NCI-H187 treated with DMSO at 0.1 percent for 48 hours (cell line): ENCODE results near the gene OPRM1.
A peak's percentile ranks its signal among the peaks of the same experiment; 100 is the strongest.
"Not testable (repeated sequence)": the region's sequence is repeated elsewhere in the genome, so short reads cannot be mapped to it uniquely, and the experiment has no call there.

ENCODE experiments used
- DNase-seq: peaks from one replicate; lab custom pipeline; 2025; lab: John Stamatoyannopoulos, UW

Gene OPRM1

DNA sequence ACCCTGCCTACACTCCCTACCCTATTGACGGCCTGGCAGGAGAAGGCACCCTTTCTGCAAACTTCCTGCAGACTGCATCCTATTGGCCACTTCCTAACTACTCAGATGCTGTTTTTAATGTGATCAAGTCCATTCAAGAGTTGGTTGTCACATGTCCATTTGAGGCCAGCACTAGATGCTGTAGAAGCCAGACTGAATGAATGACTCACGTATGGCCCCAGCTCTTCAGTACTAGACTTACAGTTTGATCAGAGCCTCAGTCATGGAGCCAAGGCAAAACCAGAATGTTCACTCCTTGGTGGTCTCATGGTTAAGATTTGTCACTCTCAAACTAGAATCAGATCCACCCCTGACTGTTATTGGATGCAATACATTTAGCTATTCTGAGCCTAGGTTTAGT, 101.7 kb downstream of the OPRM1 start:
- DNase-seq, result no peak

DNA sequence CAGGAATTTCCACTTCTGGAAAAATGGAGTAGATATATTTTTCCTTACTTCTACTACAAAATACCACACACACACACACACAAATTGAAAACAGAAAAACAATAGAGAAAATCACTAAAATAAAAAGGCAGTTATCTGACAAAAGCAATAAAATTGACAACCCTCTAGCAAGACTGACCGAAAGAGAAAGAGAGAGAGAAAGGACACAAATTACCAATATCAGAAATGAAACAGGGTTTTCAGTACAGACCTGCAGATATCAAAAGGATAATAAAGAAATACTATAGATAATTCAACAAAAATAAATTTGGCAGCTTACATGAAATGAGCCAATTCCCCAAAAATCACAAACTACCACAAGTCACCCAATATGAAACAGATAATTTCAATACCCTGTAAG, 104.7 kb downstream of the OPRM1 start:
- no peak for DNase-seq

DNA sequence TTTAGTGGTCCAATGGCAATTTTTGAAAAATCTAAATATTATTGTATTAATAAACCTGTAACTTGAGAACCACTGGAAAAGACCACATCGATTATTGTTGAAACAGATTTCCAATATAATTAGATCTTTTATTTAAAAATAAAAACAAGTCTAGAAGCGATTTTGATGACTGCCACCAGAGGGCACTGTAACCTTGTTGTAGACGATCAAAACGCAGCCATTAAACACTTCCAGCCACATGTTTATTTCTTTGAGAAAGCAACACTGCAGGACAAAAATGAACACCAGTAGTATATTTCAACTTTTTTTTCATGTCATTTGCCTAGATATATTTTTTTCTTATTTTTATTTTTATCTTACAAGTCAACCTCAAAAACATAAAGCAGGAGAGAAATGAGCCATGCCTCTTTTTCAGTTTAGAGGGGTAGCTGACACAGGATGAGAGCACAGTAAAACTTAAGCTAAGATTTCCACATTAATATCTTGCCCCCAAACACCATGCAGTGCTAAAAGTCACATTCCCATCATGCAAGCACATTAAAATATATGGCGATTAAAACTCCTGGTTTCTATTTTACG, 115.4 kb downstream of the OPRM1 start:
- DNase-seq, result peak; percentile 29

DNA sequence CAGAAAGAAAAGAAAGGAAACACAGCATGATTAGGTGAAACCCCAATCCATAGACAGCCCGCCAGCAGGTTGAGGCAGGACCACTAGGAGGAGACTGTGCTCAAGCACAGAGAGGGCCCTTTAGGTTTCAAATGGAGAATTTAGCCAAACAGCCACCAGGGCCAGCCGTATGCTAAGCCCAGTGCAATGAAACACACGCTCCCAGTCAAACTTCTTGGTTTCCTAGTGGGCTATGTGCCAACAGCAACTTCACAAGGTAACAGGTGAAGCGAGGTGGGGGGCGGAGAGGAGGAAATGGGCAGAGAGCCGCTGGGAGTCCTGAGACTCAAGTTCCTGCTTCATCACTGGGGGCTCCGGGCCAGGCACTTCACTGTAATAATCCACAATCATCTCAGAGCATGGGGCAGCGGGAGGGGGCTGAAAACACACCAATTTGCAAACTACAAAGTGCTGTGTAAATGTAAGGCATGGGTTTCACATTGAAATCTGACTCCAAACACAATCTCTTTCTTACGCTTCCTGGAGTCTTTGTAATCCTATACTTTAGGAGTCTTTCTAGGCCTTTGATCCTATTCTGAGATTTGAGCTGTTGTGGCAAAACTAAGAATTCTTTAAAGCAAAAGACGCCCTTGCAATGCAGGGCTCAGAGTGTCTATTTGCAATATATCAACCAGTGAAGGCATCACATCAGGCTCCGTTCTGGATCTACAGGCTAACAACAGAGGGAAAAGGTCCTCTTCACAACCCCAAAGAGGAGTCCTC, 117.3 kb downstream of the OPRM1 start:
- DNase-seq, result peak; percentile 16

DNA sequence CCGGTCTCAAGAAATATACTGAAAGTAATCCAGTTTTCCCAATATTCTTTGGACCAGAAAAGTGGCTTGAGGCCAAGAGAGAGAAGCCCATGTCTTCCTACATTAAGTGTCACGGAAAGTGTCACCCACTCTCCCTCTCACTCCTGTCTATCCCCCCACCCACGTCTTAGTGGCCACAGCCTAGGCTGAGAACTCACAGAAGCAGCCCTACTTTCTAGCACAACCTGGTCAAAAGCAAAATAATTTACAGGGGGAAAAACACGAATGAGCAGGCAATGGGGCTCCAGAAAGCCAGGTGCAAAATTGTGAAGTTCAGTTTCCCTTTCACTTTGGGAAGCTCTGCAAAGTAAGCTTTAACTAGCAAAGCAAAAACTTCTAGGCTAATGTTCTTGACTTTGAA, 118.0 kb downstream of the OPRM1 start:
- no peak for DNase-seq

DNA sequence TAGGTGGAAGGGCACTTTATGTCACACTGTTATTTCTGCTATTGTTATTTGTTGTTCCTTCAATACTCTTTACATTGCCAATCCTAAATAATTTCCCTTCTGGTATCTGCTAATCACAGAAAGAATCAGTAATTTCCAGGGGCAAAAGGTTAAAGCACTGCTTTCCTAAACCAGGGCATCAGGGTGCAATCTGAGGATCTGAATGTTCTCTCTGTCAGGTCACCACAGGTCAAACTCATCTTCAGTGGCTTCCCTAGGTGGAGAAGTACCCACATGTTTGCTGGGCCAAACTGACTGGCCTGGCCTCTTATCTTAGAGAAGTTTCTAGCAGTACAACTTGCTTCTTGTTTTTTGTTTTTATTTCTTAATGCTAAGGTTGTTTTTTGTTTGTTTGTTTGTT, 118.7 kb downstream of the OPRM1 start:
- DNase-seq, result no peak

DNA sequence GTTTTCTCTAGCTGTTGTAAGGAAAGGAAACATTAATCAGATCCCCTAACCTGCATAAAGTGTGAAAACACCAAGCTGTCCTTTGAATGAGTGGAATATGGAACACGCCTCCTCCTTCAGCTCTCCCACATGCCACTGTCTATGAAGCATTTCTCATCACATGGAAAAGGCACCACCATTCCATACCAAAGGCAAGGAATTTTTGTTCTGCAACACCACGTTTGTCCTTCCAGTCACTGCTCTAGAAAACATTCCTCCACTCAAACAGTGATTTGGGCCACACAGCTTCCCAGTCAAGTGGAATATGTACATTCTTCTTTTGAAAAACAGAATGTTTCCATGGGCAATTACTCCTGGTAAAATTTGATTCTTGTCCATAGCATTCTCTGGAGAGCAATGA, 120.1 kb downstream of the OPRM1 start:
- no peak for DNase-seq

DNA sequence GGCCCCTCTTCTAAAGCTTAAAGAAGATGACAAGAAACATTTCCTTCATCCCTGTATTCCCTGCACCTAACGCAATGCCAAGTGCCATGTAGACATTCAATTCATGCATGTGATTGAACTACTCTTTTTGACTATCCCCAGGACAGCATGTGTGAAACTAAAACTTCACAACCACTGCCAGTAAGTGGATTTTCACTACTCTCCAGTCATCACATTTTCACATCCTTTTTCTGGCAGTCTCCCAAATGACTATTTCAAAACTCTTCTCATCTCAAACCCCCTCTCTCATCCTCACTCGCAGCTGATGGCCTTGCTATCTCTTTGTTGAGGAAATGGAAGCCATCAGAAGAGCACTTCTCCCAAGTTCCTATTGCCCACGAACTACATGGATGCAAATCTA, 122.6 kb downstream of the OPRM1 start:
- no peak for DNase-seq

DNA sequence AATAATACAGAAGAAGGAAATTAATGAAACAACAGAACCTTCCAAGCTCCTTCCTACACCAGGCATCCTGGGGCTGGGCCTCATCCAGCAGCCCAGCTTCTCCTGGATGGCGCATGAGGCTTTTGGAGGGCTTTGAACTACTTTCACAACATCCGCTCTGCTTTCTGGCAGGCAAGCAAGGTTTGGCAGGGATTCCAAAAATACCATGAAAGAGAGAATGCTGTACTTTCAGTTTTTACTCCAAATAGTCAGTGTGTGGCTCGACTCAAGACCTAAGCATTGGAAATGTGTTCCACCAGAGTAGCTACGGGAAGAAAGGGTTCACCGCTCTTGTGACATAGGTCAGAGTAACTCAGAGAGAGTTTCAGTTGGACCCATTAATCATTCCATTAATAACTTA, 125.4 kb downstream of the OPRM1 start:
- DNase-seq, result no peak

DNA sequence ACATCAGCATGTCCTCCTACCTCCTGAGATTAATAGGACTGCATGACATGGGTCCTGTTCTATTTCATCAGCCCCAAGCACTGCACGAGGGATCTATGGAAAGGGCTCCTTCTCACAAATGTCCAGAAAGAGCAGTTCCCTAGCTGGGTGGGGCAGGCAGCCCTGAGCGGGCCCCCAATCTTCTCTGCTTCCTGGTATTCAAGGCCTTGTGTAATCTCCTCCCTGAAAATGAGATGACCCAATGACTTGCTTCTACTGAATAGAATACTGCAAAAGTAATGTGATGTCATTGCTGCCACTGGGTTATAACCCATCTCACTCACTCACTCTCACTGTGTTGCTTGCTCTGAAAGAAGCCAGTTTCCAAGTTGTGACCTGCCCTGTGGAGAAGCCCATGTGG, 126.4 kb downstream of the OPRM1 start:
- no peak for DNase-seq

DNA sequence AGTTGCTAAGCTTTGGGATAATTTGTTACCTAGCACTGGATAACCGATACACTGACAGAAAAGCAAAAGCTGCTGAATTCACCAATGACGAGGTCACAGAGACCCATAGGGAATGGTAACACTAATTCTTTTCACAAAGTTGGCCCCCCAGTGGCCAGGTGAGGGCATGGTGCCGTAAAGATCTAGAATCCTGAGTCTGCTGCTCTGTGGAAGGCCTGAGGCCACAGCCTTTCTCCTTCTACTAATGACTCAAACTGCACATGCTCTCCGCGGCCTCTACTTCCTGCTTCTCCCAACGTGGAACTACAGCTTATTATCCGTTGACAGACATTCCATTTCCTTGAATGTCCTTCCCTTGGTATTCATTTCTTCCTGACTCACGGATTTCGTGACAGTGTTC, 127.1 kb downstream of the OPRM1 start:
- DNase-seq, result no peak

DNA sequence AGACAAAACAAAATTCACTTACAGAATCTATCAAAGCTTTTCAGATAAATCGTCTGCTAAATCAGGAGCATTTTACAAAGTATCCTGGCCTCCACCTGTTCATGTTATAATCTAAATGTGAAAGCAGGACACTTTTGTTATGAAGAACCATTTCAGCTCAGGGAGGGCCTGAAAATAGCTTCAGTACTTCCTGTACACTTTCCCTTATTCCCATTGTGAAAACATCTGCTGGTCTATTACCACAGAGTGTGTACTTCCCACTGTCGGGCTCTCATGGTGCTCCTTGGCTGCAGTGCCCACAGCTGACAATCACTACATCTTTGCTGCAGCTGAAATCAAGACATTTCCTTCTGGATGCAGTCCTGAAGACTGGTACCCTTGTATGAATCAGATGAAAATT, 128.1 kb downstream of the OPRM1 start:
- DNase-seq, result no peak

DNA sequence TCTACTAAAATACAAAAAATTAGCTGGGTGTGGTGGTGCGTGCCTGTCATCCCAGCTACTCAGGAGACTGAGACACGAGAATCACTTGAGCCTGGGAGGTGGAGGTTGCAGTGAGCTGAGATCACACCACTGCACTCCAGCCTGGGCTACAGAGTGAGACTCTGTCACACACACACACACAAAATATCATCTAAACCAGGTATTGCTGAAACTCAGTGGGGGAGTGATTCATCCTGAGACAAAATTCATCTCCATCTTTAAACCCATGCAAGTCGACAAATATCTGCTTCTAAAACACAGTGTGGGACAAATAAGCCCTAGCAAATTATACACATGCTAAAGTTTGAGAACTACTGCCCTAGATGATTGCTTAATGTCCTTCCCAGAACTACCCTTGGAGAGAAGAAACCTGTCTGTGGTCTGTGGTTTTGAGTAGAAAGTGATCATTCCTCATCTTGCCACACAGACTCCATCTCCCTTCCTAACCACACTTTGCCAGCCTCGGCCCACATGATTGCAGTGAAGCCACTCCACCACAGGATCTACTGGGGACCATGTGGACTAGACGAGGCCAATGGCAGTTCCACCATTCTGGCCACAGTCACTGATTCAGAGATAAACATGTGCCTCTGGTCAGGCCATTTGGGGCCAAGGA, 130.3 kb downstream of the OPRM1 start:
- no peak for DNase-seq

DNA sequence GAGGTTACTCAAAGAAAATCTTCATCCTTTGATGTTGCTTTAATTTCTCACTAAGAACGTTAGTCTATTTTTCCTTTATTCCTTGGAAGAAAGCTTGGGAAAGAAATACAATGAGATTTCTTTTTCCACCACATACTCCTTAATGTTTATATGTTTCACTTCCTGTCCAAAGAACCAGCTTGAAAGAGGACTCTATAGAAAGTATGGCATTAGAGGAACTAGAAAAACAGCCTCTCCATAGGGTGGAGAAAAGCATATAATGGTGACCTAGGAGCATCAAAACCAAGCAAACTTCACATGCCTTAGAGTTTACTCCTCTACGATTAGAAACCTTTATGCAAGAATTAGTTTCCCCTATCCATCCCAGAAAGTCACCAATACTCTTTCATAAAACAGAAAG, 131.1 kb downstream of the OPRM1 start:
- no peak for DNase-seq

DNA sequence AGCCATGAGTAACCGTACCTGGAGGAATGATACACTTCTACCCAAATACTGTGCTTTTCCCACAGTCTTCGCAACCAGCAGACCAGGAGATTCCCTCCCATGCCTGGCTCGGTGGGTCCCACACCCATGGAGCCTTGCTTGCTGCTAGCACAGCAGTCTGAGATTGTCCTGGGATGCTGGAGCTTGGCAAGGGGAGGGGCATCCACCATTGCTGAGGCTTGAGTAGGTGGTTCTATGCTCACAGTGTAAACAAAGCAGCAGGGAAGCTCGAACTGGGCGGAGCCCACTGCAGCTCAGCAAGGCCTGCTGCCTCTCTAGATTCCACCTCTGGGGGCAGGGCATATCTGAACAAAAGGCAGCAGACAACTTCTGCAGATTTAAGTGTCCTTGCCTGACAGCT, 133.4 kb downstream of the OPRM1 start:
- DNase-seq, result not testable (repeated sequence)

DNA sequence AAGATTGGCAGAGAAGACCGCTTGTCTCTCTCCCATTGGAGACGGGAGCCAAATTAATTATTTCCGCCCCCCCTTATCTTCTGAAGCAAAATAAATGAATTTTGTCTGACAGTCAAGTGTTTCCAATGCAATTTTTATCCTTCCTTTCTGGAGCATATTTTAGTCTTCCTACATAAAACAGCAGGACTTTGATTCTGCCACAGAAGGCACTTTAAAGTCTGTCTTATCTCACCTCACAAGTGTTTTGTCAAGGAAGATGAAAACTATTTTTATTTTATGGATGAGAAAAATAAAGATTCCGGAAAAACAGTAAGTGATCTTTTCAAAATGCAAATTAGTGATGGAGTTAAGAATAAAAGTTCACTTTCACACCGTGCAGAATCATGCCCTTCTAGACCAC, 140.4 kb downstream of the OPRM1 start:
- no peak for DNase-seq

DNA sequence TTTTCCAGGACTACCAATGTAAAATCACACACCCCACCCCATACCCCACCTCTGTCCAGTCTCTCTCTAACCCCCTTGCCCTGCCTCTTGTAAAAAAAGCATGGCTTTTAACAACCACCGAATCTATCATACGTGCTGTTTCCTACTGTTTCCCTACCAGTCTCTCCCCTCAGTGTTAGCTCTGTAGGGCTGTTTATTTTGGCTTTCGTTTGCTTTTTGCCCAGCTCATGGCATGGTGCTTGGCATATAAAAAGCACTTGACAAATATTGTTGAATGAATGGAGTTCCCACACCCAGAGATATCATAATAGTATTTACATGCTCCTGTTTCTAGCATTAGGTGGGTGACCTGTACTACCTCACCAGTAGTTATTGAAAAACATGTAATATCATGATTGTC, 148.2 kb downstream of the OPRM1 start:
- no peak for DNase-seq

DNA sequence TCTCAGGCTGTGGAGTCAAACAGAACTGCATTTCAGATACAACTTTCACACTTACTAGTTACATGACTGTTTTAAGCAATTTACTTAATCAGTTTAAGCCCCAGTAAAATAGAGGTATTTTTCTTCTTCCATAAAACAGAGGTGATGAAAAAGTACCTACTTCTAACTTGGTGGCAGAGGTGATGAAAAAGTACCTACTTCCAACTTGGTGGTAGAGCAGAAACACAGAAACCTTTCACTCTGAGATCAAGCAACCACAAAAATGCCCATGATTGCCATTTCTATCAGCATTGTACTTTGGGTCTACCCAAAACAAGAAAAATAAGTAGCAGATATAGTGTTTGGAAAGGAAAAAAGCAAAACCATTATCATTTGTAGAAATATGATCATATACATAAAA, 148.7 kb downstream of the OPRM1 start:
- no peak for DNase-seq

DNA sequence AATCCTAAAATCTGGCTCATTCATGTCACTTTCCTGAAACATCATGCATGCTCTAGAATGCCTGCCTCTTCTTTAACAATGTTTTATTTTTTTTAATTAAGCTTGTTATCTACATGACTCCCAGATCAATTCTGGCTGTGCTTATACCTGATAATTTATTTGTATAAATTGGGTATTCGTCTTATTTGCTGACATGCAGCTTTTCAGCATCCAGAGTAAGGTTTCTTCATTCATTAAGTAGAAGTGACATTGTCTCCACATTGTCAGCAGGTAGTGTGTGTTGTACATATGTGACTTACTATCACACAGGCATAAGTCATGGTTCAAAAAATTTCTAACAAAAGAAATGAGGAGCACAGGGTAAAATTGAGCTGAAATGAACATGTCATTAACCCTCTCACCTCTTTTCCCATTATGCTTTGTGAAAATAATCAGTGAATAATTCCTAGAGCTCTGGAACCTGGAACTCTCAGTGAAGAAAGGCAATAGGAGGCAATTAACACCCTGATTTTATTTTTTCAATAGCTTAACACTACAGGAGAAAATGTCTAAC, 157.4 kb downstream of the OPRM1 start:
- no peak for DNase-seq

DNA sequence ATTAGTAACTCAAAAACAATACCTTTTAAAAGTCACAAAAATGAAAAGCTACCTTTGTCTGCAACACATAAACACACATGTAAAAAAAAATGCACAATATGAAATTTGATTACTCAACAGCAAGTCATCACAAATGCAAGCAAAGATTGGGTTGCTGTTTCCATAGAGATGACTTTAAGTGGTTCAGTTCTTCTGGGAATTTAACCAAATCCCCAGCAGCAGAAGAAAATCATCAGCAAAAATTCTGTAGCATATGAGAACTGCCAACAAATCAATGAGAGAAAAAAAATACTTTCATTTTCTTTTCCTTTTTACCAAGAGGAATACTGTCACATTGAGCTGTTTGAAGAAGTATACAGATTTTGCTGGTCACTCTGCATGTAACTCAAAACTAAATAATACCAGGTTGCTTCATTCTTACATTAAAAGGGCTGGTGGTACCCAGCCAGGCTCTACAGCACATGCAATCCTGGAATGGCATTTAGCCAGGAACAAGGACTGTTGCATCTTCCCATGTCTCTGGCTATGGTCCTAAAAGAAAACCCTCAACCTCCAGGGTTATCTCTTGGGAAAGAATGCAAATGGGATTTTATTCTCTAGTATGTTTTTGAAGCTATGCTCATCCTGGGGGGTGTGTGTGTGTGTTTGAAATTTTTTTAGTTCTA, 158.3 kb downstream of the OPRM1 start:
- DNase-seq, result no peak

DNA sequence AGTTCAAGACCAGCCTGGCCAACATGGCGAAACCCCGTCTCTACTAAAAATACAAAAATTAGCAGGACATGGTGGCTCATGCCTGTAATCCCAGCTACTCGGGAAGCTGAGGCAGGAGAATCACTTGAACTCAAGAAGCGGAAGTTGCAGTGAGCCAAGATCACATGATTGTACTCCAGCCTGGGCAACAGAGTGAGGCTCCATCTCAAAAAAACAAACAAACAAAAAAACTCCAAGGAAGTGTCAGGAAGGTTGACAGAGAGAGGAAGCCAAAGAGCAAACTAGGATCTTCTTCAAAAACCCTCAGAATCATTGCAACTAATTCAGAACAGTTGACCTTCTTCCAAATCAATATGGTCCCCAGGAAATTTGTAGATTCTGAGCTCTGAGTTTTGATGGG, 162.6 kb downstream of the OPRM1 start:
- DNase-seq, result not testable (repeated sequence)

DNA sequence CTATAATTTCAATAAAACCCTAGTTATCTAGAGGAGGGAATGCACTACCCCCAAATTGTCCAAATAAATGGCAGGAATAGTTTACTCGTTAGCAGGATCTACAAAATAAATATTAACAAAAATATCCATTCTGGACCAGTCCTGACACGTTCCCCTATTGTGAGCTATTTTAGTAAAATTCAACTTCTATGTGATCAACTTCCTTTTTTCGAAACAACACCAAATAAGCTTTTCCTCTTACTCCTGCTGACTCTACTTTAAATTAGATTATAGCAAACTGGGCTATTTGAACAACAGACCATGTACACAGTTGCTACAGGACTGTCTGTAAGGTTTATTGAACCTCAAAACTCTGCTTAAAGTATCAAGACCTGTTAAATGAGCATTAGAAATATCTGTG, 163.3 kb downstream of the OPRM1 start:
- no peak for DNase-seq

DNA sequence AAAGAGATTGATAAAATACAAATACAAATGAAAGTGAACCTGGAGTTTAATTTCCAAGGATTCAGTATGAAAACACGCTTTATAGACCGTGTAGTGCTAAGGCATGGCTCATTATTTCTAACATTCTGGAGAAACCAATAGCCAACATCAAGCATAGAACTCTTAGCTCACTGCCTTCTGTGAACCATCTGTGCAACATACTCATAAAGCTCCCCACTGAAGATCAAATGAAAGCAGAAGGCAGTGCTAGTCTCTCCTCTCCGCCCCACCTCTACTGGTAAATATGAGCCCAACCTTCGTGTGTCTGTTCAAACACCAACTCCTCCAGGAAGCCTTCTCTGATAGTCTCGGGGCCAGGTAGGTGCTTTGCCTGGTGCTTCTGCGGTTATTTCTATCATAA, 163.9 kb downstream of the OPRM1 start:
- no peak for DNase-seq
